ENCODE results near the gene ZMYND19.
A peak's percentile ranks its signal among the peaks of the same experiment; 100 is the strongest.
"Not testable (repeated sequence)": the region's sequence is repeated elsewhere in the genome, so short reads cannot be mapped to it uniquely, and the experiment has no call there.

ZMYND19 gene

DNA sequence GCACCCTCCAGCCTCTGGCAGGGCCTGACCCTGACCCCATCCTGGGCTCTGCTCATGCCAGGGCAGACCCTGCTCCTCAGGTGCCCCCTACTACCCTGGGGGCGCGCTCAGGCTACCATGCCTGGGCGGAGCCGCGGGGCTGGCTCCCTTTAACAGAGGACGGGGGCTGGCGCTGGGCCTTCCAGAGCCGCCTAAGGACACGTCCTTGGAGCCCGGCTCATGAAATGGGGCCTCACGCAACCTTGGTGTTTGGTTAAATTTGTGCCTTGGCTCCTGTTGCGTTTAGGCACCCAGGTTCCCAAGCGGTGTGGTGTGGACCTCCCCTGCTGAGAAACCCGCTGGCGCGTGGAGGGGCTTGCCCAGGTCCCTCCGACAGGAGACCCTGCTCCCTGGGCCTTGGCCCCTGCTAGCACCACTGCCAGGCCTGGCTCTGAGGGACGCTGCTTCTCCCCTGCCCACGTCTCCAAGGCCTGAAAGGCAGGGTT lies 25.1 kb upstream of the ZMYND19 start:
- no peak for DNase-seq
- in situ Hi-C loops (cut with MboI; ENCODE audit: low pct_unique_long_range_greater_than_20kb, low sequenced_read_pairs) = no loop called here

DNA sequence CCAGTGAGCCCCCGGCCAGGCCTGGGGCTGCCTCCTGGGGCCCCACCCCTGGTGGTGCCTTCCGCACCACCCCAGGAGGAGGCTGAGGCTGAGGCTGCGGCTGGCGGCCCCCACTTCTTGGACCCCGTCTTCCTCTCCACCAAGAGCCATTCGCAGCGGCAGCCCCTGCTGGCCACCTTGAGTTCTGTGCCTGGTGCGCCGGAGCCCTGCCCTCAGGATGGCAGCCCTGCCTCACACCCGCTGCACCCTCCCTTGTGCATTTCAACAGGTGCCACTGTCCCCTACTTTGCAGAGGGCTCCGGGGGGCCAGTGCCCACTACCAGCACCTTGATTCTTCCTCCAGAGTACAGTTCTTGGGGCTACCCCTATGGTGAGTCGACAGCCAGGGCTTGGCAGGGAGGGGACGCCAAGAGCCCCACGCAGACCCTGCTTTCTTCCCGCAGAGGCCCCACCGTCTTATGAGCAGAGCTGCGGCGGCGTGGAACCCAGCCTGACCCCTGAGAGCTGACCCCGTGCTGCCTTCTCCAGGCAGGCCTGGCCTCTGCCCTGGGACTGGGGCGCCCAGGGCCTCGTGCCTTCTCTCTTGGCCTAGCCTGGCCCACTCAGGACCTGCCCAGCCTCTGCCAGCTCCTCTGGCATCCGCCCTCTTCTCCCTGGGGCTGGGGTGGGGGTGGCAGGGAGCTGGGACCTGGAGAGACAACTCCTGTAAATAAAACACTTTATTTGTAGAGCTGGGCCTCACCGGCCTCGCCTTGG lies 24.5 kb upstream of the ZMYND19 start:
- in situ Hi-C loops (cut with MboI; ENCODE audit: low pct_unique_long_range_greater_than_20kb, low sequenced_read_pairs) = no loop called here
- DNase-seq = no peak

DNA sequence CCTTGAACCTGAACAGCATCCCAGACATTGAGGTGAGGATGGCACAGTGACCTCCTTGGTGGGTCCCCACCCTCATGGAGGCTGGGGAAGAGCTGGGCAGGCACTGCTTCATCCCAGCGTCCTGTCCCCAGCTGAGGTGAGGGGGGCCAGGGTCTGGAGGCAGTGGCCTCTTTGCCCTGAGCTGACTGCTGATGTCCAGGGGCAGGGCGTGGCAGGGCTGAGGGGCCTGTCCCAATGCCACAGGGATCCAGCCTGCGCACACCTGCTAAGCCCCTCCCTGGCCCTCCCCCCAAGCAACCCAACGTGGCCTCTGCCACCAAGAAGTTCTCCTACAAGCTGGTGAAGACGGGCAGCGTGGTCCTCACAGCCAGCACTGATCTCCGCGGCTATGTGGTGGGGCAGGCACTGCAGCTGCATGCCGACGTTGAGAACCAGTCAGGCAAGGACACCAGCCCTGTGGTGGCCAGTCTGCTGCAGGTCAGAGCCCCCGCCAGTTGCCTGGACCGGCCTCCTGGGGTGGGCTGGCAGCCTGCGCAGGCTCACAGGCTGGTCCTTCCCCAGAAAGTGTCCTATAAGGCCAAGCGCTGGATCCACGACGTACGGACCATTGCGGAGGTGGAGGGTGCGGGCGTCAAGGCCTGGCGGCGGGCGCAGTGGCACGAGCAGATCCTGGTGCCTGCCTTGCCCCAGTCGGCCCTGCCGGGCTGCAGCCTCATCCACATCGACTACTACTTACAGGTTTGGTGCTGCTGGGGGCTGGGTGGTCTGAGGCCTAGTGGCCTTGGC lies 23.6 kb upstream of the ZMYND19 start:
- no peak for DNase-seq
- in situ Hi-C loops (cut with MboI; ENCODE audit: low pct_unique_long_range_greater_than_20kb, low sequenced_read_pairs) = no loop called here

DNA sequence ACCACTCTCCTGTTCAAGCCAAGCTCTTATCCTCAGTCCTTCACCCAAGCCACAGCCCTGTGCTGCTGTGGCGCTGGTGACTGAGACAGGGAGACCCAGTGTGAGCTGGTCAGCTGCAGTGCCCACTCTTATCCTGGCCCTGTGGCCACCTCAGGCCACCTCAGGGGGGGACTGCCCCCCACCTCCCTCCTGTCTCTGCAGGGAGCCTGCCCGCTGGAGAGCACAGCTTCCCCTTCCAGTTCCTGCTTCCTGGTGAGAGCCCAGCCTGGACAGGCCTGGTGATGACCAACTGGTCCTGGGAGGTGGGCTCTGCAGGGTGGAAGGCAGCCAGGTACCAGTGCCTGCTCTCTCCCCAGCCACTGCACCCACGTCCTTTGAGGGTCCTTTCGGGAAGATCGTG lies 22.9 kb upstream of the ZMYND19 start:
- in situ Hi-C loops (cut with MboI; ENCODE audit: low pct_unique_long_range_greater_than_20kb, low sequenced_read_pairs) = no loop called here
- no peak for DNase-seq

DNA sequence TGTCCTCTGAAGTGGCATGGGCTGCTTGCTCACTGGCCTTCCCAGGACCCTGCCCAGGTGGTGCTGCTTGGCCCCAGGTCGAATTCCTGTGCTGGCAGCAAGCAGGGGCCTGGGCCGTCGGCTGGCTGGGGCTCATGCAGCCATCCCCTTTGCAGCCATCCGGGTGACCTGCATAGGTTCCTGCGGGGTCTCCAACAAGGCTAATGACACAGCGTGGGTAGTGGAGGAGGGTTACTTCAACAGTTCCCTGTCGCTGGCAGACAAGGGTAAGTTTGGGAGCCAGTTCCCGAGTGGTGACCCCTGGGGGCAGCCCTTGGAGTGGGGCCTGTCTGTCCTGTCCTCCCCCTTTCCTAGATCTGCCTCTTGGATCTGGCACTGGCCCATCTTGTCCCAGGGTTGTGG lies 22.4 kb upstream of the ZMYND19 start:
- DNase-seq = no peak
- in situ Hi-C loops (cut with MboI; ENCODE audit: low pct_unique_long_range_greater_than_20kb, low sequenced_read_pairs) = no loop called here

DNA sequence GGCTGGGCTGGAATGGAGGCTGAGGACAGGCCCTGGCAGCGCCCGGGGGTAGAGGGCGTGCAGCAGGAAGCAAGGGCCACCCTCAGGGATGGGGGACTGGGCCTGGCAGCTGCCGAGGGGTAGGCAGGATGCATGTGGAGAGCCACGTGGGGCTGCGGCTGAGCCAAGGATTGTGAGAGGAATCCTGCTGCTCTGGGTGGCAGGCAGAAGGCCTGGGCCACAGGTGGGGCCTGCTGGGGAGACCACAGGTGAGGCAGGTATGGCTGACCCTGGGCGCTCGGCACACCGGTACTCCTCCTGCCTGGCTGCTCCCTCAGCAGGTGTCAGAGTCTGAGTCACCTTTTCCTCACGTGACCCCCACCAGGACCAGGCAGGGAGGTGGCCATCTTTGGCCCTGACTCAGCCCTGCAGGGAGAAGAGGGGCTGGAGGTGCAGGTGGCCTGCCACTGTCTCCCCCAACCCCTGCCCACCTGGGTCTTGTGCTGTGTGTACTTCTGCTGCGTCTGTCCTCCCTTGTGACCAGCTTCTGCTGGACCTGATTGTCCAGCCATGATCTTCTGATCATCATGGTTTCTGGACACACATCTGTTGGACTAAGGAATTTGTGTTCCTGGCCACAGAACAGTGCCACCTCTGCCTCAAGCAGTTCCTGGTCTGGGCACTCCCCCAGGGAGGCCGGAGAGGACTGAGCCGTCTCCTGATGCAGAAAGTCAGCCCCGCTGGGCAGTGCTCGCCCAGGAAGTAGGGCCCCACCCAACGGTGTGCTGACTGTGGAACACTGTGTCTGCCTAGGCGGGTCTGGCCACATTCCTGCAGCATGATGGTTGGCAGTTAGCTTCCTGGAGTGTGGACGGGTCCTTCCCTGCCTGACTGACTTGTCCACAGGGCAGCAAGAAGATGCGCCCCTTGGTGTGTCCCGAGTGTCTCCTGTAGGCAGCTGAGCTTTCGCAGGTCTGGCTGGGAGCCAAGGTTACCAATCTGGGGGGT lies 21.6 kb upstream of the ZMYND19 start:
- no peak for DNase-seq
- in situ Hi-C loops (cut with MboI; ENCODE audit: low pct_unique_long_range_greater_than_20kb, low sequenced_read_pairs) = no loop called here

DNA sequence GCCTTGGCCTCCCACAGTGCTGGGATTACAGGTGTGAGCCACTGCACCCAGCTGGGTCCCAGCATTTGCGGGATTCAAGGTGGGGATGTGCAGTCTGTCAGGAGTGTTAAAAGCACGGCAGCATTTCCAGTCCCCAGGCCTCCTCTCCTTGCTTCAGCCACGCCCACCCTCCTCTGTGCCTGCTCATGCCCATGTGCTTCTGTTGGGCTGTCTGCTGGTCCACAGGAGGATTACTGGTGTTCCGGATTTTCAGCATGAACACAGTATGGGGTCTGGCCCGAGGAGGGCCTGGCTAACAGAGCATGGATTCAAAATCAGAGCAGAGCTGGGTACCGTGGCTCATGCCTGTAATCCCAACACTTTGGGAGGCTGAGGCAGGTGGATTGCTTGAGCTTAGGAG lies 20.6 kb upstream of the ZMYND19 start:
- DNase-seq = no peak
- in situ Hi-C loops (cut with MboI; ENCODE audit: low pct_unique_long_range_greater_than_20kb, low sequenced_read_pairs) = no loop called here

DNA sequence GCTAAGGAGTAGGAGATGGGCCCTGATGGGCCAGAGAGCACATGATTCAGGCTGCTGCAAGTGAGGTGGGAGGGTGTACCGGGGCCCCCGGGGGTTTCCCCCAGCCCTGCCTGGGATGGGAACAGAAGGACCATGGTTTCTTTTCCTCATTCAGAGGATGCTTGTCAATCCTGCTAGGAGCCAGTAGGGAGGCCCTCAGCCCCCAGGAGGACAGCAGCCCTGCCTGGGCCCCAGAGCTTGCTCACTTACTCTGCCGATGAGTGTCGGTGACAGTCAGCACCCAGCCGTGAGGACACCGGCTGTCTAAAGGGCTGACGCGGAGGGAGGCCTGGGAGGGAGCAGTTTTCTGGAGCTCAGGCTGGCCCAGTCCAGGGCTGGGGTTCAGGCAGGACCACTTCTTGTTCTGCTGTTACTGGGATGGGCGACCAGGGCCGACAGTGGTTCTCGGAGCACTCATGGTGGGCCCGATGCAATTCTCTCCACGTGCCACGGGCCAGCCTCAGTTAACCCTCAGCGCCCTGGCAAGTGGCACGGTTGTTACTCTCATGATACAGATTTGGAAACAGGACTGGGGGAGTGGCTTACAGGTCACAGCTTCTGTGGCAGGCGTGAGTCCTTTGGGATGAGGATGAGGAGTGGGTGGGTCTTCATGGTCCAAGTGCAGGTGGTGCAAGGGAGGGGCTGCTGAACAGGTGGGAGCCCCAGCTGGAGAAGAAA lies 17.0 kb upstream of the ZMYND19 start:
- in situ Hi-C loops (cut with MboI; ENCODE audit: low pct_unique_long_range_greater_than_20kb, low sequenced_read_pairs) = no loop called here
- DNase-seq = no peak

DNA sequence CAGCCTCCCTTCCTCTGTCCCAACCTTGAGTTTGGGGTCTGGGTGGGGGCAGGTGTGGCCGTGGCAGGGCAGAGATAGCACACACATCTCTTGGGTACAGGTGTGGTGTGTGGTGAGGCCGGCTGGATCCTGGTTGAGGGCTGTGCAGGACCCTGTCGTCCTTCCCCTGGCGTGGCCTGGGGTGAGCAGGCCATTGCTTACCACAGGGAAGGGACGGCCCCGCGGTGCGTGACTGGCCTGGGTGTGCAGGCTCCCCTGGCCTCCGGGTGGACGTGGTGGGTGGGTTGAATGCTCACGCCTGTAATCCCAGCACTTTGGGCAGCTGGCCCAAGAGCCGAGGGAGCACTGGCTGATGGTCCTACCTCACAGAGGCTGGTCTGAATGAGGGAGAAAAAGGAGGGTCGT lies 16.4 kb upstream of the ZMYND19 start:
- in situ Hi-C loops (cut with MboI; ENCODE audit: low pct_unique_long_range_greater_than_20kb, low sequenced_read_pairs) = no loop called here
- DNase-seq = no peak

DNA sequence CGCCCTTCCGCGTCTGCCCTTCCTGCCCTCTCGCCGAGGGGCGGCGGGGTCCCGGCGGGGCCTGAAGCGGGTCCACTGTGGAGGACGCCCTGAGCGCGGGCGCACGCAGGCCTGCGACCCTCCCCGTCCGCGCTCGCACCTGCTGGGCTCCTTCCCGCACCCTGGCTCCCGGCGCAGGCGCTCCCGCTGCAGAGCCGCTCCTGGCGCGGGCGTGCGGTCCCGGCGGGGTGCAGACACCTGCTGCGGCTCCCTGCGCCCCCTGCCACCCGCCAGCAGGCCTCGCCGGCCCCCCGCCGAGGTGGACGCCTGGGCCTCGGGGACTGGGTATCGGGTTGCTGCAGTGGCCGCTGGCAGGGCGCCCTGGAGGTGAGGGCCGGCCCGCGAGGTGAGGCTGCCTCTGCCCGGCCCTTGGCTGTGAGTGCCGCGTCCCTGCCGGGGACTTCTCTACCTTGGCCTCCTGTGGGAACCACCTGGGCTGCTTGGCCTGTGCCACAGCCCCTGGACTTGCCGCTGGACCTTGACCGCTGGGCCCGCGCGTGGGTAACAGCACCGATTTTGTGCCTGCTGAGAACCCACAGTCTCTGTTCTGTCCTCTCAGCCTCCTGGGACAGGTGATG lies 15.8 kb upstream of the ZMYND19 start:
- no peak for DNase-seq
- in situ Hi-C loops (cut with MboI; ENCODE audit: low pct_unique_long_range_greater_than_20kb, low sequenced_read_pairs) = no loop called here

DNA sequence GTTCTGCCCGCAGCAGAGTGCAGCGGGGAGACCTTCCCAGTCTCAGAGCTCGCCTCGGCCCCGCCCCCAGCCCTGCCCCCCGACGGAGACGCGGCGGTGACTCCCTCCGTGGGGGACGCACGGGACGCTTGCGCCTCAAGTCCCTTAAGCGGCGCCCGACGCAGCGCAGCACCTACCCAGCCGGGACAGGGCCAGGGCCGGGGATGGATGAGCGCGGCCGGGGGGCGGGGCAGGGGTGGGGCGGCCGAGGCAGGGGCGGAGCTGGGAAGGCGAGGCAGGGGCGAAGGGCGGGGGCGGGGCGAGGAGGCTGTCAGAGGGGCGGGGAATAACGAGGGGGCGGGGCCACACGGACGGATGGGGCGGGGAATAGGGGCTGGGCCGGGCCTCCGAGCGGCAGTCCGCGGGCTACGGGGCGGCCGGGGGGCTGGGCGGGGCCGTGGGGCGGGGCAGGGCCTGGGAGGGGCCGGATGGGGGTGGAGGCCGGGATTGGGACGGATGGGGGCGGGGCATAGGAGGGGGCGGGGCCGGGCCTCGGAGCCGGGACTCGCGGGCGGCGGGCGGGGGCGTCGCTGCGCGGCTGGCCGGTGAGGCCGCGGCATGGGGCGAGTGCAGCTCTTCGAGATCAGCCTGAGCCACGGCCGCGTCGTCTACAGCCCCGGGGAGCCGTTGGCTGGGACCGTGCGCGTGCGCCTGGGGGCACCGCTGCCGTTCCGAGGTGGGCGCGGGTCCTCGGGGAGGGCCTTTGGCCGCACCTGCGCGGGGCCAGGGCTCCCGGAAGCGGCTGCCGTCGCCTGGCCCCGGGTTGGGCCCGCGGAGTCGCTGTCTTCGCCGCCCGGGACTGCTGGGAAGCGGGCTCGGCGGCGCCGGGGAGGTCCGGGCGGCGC lies 15.1 kb upstream of the ZMYND19 start, which contains the start of gene ARRDC1:
Gene ARRDC1 (plus strand): TSS at position 566 of the 884 bp plus-strand sequence. CDS start 32 bp downstream, at position 598.
- in situ Hi-C loops (cut with MboI; ENCODE audit: low pct_unique_long_range_greater_than_20kb, low sequenced_read_pairs) = no loop called here
- DNase-seq = peak; percentile 83

DNA sequence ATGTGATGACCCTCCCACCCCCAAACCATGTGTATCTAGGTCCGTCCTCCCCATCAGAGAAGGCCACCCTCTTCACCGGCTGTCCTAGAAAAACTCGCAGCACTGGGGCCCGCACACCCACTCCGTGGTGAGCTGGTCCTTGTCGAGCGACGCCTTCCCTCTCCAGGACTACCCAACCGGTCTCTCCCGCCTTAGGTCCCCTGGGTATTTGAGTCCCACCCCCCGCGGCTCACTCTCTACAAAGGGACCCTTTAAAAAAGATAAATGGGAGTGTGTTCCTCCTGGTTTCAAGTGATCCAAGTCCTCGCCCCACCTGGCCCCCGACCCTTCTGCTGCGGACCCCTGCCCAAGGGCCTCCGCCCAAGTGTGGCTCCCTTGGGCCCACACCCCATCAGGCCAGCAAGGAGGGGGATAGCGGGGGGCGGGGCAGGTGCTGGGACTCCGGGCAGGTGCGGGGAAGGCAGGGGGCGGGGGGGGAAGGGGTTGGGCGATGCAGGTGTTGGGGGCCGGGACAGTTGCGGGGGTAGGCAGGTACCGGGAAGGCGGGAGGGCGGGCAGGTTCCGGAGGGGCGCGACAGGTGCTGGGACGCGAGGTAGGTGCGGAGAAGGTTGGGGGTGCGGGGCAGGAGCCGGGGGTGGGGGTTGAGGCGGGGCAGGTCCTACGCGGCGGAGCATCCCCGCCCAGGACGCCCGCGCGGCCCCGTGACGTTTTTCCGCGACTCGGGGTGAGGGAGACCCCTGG lies 14.2 kb upstream of the ZMYND19 start:
- in situ Hi-C loops (cut with MboI; ENCODE audit: low pct_unique_long_range_greater_than_20kb, low sequenced_read_pairs) = no loop called here
- no peak for DNase-seq

DNA sequence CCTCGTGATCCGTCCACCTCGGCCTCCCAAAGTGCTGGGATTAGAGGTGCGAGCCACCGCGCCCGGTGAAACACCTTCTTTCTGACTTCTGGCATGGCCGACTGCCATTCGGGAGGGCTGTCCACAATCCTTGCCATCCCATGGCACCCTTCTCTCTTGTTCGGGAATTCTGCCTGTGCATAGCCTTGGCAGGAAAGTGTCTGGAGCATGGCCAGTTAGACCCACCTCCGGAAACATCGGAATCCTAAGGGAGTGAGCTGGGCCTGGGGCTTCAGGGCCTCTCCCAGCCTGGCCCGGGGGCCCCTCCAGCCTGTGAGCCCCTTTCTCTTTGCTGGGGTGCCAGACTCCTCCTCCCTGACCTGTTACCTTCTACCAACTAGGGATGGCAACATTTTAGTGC lies 13.6 kb upstream of the ZMYND19 start:
- in situ Hi-C loops (cut with MboI; ENCODE audit: low pct_unique_long_range_greater_than_20kb, low sequenced_read_pairs) = no loop called here
- DNase-seq = no peak

DNA sequence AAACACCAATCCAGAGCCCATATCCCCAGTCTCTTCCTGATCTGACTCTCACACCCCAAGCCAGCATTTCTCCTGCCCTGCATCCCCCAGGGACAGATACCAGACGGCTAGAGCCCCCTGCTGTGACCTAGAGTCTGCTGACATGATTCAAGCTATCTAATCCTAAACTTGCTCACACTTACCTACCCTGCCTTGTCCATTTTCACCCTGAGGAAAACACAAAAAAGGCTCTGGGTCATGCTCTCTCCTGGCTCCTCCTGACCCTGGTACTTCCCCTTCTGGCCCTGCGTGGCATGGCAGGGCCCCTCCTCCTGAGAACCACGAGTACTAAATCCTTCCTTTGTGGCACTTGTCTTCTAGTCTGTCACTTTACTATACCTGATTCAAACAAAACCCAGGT lies 12.3 kb upstream of the ZMYND19 start:
- in situ Hi-C loops (cut with MboI; ENCODE audit: low pct_unique_long_range_greater_than_20kb, low sequenced_read_pairs) = no loop called here
- peak; percentile 63 for DNase-seq

DNA sequence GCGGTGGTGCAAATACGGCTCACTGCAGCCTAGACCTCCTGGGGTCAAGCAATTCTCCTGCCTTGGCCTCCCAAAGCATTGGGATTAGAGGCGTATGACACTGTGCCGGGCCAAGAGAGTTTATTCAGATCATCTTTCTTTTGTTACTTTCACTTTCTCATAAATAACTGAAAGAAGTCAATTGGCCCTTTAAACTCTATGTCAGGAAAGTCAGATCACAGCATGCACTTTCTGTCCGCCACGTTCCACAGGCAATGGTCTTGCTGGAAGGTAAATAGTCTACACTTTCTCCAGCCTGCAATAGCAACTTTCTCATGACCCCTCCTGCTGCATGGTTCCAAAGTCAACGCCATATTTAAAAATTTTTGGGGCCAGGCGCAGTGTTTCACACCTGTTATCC lies 8.6 kb upstream of the ZMYND19 start:
- no peak for DNase-seq
- in situ Hi-C loops (cut with MboI; ENCODE audit: low pct_unique_long_range_greater_than_20kb, low sequenced_read_pairs) = no loop called here

DNA sequence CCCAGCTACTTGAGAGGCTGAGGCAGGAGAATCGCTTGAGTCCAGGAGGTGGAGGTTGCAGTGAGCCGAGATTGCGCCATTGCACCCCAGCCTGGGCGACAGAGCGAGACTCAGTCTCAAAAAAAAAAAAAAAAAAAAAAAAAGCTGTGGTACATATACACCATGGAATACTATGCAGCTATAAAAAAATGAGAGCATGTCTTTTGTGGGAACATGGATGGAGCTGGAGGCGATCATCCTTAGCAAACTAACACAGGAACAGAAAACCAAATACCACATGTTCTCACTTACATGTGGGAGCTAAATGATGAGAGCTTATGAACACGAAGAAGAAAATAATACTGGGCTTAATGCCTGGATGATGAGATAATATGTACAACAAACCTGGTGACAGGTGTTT lies 6.3 kb upstream of the ZMYND19 start:
- in situ Hi-C loops (cut with MboI; ENCODE audit: low pct_unique_long_range_greater_than_20kb, low sequenced_read_pairs); DNase-seq: not testable (repeated sequence)

DNA sequence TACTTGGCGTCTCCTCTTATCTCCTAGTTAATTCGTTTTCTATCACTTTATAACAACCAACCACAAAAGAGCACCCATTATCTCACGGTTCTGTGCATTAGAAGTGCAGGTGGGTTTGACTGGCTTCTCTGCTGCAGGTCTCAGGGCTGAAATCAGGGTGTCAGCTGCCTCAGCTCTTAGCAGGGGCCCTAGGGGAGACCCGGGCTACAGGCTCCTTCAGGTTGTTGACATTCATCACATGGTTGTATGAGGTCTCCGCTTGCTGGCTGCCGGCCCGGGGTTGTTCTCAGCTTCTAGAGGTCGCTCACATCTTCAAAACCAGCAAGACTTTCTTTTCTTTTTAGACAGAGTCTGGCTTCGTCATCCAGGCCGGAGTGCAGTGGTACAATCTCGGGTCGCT lies 2.9 kb upstream of the ZMYND19 start:
- DNase-seq = no peak
- in situ Hi-C loops (cut with MboI; ENCODE audit: low pct_unique_long_range_greater_than_20kb, low sequenced_read_pairs) = no loop called here
